GM12878 (cell line): ENCODE data around the gene N4BP3. TPM values are rescaled to one million over a fixed set of nuclear protein-coding genes. Genes with fewer than 3 reads are reported as not detected.

ENCODE experiments used
- ATAC-seq: fragments of 200-7000 bp; cut with Tn5 transposase; 3 replicates; pipeline ENCODE4 v1.9.1; 2020; ENCODE audit warnings: mild to moderate bottlenecking, moderate library complexity
- BruUV-seq: library from RNA; stranded (reverse); fragments of 400-500 nt; replicated peaks from 2 replicates; lab custom pipeline; 2021; lab: Mats Ljungman, UMichigan
- CTCF ChIA-PET: fragments of 300-600 bp; sonication (Branson Sonifier 250); formaldehyde crosslinking; extraction: SDS; loops from one replicate; lab custom pipeline; 2021; ENCODE audit warnings: inconsistent platforms; lab: Yijun Ruan, JAX
- POLR2A ChIA-PET: fragments of 350-600 bp; formaldehyde crosslinking; extraction: SDS; loops from one replicate; lab custom pipeline; 2021; ENCODE audit warnings: inconsistent platforms; lab: Charles Lee
- RAD21 ChIA-PET: fragments of 300-600 bp; sonication (Branson Sonifier 250); formaldehyde crosslinking; loops from one replicate; lab custom pipeline; 2023; ENCODE audit warnings: antibody characterized with exemption; ENCODE audit not compliant: unreplicated experiment; lab: Charles Lee
- SMC1A ChIA-PET: fragments of 300-600 bp; sonication (Branson Sonifier 250); formaldehyde crosslinking; loops from one replicate; lab custom pipeline; 2023; ENCODE audit not compliant: unreplicated experiment, uncharacterized antibody; lab: Charles Lee
- DNase-seq: peaks from one replicate; pipeline ENCODE4 v3.0.0-alpha.2; 2011; ENCODE audit warnings: low read depth, low spot score
- FAIRE-seq: peaks from 3 replicates; lab custom pipeline; 2011; peaks lifted over from hg19 to GRCh38; lab: Jason Lieb, UNC
- H2AFZ ChIP-seq: 2 replicates; pipeline ENCODE4 v1.6.0; 2011; ENCODE audit warnings: low read depth, low read length, control low read depth; ENCODE audit not compliant: control insufficient read depth
- H3K27ac ChIP-seq: 2 replicates; pipeline ENCODE4 v1.5.1; 2011; ENCODE audit warnings: control low read depth; ENCODE audit not compliant: control insufficient read depth, insufficient read depth
- H3K27me3 ChIP-seq, 2 experiments: replicated peaks in 1 of 2; 2 replicates each; pipeline versions ENCODE4 v1.6.0 to v1.6.1; 2011; ENCODE audit warnings: low read length in 1 of 2; ENCODE audit not compliant: control insufficient read depth in 2 of 2, insufficient read depth in 2 of 2
- H3K36me3 ChIP-seq, 2 experiments: 2 replicates each; pipeline ENCODE4 v1.5.1; 2011; ENCODE audit warnings: low read length in 1 of 2; ENCODE audit not compliant: control insufficient read depth in 2 of 2, insufficient read depth in 2 of 2
- H3K4me1 ChIP-seq: 2 replicates; pipeline ENCODE4 v1.6.1; 2011; ENCODE audit warnings: mild to moderate bottlenecking, low read length, moderate library complexity, mixed read lengths; ENCODE audit not compliant: control insufficient read depth, insufficient read depth
- H3K4me2 ChIP-seq: 2 replicates; pipeline ENCODE4 v1.6.0; 2011; ENCODE audit warnings: control low read depth; ENCODE audit not compliant: control insufficient read depth, insufficient read depth
- H3K4me3 ChIP-seq: fragments of 200-600 bp; sonication (generic); 2 replicates; pipeline ENCODE4 v1.5.1; 2016
- H3K79me2 ChIP-seq: 2 replicates; pipeline ENCODE4 v1.6.0; 2011; ENCODE audit warnings: low read length; ENCODE audit not compliant: control insufficient read depth, insufficient read depth
- H3K9ac ChIP-seq: 2 replicates; pipeline ENCODE4 v1.8.0; 2011; ENCODE audit warnings: low read length, control low read depth, mixed read lengths; ENCODE audit not compliant: control insufficient read depth, insufficient read depth
- H3K9me3 ChIP-seq: replicated peaks from 3 replicates; pipeline ENCODE4 v1.5.1; 2011; ENCODE audit warnings: mild to moderate bottlenecking, low read length; ENCODE audit not compliant: control insufficient read depth, insufficient read depth
- H4K20me1 ChIP-seq: 2 replicates; pipeline ENCODE4 v1.6.0; 2011; ENCODE audit not compliant: control insufficient read depth, insufficient read depth
- HCFC1 ChIP-seq: fragments of 150-350 bp; IDR thresholded peaks from 2 replicates; pipeline ENCODE4 v1.6.1; 2014; ENCODE audit warnings: low read length
- HDGF ChIP-seq: fragments of 450-650 bp; IDR thresholded peaks from 2 replicates; pipeline ENCODE4 v1.6.1; 2016; ENCODE audit warnings: antibody characterized with exemption
- IKZF2 ChIP-seq, 2 experiments: fragments of 450-650 bp; IDR thresholded peaks; 2 replicates each; pipeline ENCODE4 v1.6.1; 2017; ENCODE audit warnings: mild to moderate bottlenecking in 2 of 2, moderate library complexity in 2 of 2
- IRF4 ChIP-seq: IDR thresholded peaks from 2 replicates; pipeline ENCODE4 v1.6.1; 2011; ENCODE audit warnings: low read depth, low read length
- MXI1 ChIP-seq: fragments of 150-350 bp; IDR thresholded peaks from 2 replicates; pipeline ENCODE4 v1.6.1; 2011; ENCODE audit warnings: low read depth, mild to moderate bottlenecking, inconsistent platforms, low read length, improper control_type of control experiment
- NRF1 ChIP-seq: conservative IDR thresholded peaks from 2 replicates; pipeline ENCODE4 v1.6.1; 2011; ENCODE audit warnings: mild to moderate bottlenecking, low read depth, low read length, improper control_type of control experiment
- PAX5 ChIP-seq: IDR thresholded peaks from 2 replicates; pipeline ENCODE4 v1.6.1; 2011; ENCODE audit warnings: low read depth, low read length, borderline replicate concordance
- PAX8 ChIP-seq: fragments of 450-650 bp; IDR thresholded peaks from 2 replicates; pipeline ENCODE4 v1.6.1; 2017; ENCODE audit warnings: mild to moderate bottlenecking, moderate library complexity
- SIX5 ChIP-seq: IDR thresholded peaks from 2 replicates; pipeline ENCODE4 v1.6.1; 2011; ENCODE audit warnings: mild to moderate bottlenecking, low read depth, low read length, moderate library complexity; ENCODE audit not compliant: severe bottlenecking
- SMARCA5 ChIP-seq: fragments of 450-650 bp; IDR thresholded peaks from 2 replicates; pipeline ENCODE4 v1.6.1; 2017; ENCODE audit warnings: mild to moderate bottlenecking
- SMC3 ChIP-seq: IDR thresholded peaks from 2 replicates; pipeline ENCODE4 v1.6.1; 2011; ENCODE audit warnings: low read length, improper control_type of control experiment, borderline replicate concordance
- STAT1 ChIP-seq: fragments of 450-650 bp; conservative IDR thresholded peaks from 2 replicates; pipeline ENCODE4 v1.6.1; 2014; ENCODE audit warnings: antibody characterized with exemption, mild to moderate bottlenecking
- TARDBP ChIP-seq: IDR thresholded peaks from 2 replicates; pipeline ENCODE4 v1.6.1; 2016; ENCODE audit warnings: borderline replicate concordance
- TCF12 ChIP-seq: IDR thresholded peaks from 2 replicates; pipeline ENCODE4 v1.6.1; 2011; ENCODE audit warnings: low read depth, mild to moderate bottlenecking, low read length
- TCF3 ChIP-seq: IDR thresholded peaks from 2 replicates; pipeline ENCODE4 v1.6.1; 2012; ENCODE audit warnings: low read depth, mild to moderate bottlenecking, low read length, borderline replicate concordance; ENCODE audit not compliant: insufficient read depth
- ZNF622 ChIP-seq: fragments of 450-650 bp; IDR thresholded peaks from 2 replicates; pipeline ENCODE4 v1.6.1; 2017; ENCODE audit warnings: mild to moderate bottlenecking, inconsistent platforms
- WGBS: methylation state at CpG from one replicate; pipeline ENCODE4 v1.1.6; 2016; ENCODE audit warnings: low lambda C conversion rate; ENCODE audit not compliant: insufficient replicate concordance, insufficient coverage; ENCODE audit errors: missing lambda C conversion rate; 5-methylcytosine and 5-hydroxymethylcytosine counted together
- in situ Hi-C: fragments of 300-500 bp; cut with MboI; formaldehyde crosslinking; loops from 9 replicates; pipeline ENCODE4 v1.14.3; 2018; ENCODE audit warnings: mixed read lengths
- intact Hi-C: fragments of 100-400 bp; cut with micrococcal nuclease; formaldehyde crosslinking; loops from one replicate; pipeline ENCODE4 v1.14.2; 2022; ENCODE audit not compliant: unreplicated experiment
- polyA plus RNA-seq, 11 experiments: library from polyadenylated mRNA; depleted of rRNA in 4 of 11; unstranded in 6 of 11; stranded (reverse) in 5 of 11; fragments of >200 nt; fragmentation: Nextera tagmentation in 4 of 11; fragmentation: Illumina TruSeq in 1 of 11; extraction: Ambion mirVana in 4 of 11; extraction: Trizol in 1 of 11; gene quantifications; 1 replicate in 1 of 11; 2 replicates in 10 of 11; pipeline versions ENCODE4 v1.2.1 to v1.2.3, GENCODE V29; 2011 to 2016; ENCODE audit warnings: inconsistent platforms in 2 of 11, missing spikeins in 2 of 11, low read depth in 1 of 11
- total RNA-seq, 4 experiments: library from RNA; depleted of rRNA in 3 of 4; stranded (reverse); fragments of >200 nt in 3 of 4; fragmentation: Illumina TruSeq in 1 of 4; extraction: Trizol in 1 of 4; gene quantifications; 2 replicates each; pipeline versions ENCODE4 v1.2.1 to v1.2.3, GENCODE V29; 2013 to 2021
- TF ChIP-seq, protein P1 (sequence below): fragments of 450-650 bp; IDR thresholded peaks from 2 replicates; pipeline ENCODE4 v1.6.1; 2017; ENCODE audit warnings: mild to moderate bottlenecking, low read depth, inconsistent platforms; ENCODE audit not compliant: poor library complexity, severe bottlenecking
- TF ChIP-seq, protein P2 (sequence below): IDR thresholded peaks from 2 replicates; pipeline ENCODE4 v1.6.1; 2012; ENCODE audit warnings: low read depth, low read length, improper control_type of control experiment
- TF ChIP-seq, protein P3 (sequence below), 3 experiments: IDR thresholded peaks in 2 of 3; conservative IDR thresholded peaks in 1 of 3; 2 replicates each; pipeline ENCODE4 v1.5.1; 2011; ENCODE audit warnings: low read depth in 3 of 3, low read length in 3 of 3, mild to moderate bottlenecking in 3 of 3, control low read depth in 2 of 3, moderate library complexity in 2 of 3, inconsistent platforms in 1 of 3, mixed read lengths in 1 of 3; ENCODE audit not compliant: control insufficient read depth in 2 of 3, insufficient read depth in 1 of 3; ENCODE audit errors: extremely low read depth in 1 of 3

The N4BP3 gene
- total and polyA plus RNA-seq, 10 of the 15 experiments (the other 5 are each of a cell fraction or from before 2014, with no cell fraction given): 0.06 to 13.0 (median 4.3) TPM

DNA sequence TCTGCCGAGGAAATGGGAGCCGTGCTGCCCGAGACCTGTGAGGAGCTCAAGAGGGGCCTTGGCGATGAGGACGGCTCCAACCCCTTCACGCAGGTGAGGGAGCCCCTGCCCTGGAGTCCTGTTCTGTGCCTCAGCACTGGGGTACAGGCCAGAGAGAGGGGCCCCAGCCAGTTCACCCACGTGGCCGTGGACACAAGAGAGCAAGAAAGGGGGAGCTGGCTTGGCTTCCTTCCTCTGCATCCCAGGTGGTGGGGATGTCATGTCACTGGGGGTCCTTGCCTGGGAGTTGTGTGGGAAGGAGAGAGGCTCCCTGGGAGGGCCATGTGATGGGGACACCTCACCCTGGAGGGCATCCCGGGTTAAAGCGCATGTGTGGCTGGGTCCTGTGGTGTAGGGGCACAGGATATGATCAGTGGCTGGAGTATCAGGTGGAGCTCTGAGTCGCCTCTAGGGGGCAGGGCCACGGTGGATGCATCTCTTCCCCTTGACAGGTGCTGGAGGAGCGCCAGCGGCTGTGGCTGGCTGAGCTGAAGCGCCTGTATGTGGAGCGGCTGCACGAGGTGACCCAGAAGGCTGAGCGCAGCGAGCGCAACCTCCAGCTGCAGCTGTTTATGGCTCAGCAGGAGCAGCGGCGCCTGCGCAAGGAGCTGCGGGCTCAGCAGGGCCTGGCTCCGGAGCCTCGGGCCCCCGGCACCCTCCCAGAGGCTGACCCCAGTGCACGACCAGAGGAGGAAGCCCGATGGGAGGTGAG is 7.5 kb downstream of the N4BP3 start:
- Histone ChIP-seq H3K36me3 (peaks cover 3 to 19% of the 10 kb centered on the region in 2 experiments; a peak in 3 of 4 replicates), H3K4me1 (peaks cover 40% of the 10 kb centered on the region), H4K20me1 (no peaks in the 10 kb centered on the region), H3K9me3 (no peaks in the 10 kb centered on the region), H3K9ac (no peak overlapping the region), H3K27me3 (no peaks in the 10 kb centered on the region), H3K4me2 (peak overlapping the region; percentile 45), H2AFZ (no peak overlapping the region), H3K27ac (peak overlapping the region; percentile 47; the same call in 1 of the 2 replicates), H3K79me2 (peaks cover 34% of the 10 kb centered on the region), H3K4me3 (peak overlapping the region; percentile 47; the same call in 1 of the 2 replicates)
- FAIRE-seq: peak; percentile 97
- DNase-seq: peak; percentile 69
- peak; percentile 82 for ATAC-seq
- BruUV-seq: no TSS peak
- POLR2A ChIA-PET: interaction anchor here (0.8 to 0.9 kb wide), 2 partner anchors 10 to 31 kb away, joined by 3 to 5 read pairs; partner anchors contain the start of gene RMND5B
- intact Hi-C loops: no loop called here
- 21% methylated on average over 27 of the region's 29 CpGs for WGBS
- RAD21 ChIA-PET: interaction anchor here (1.2 kb wide), 4 partner anchors 25 to 45 kb away, joined by 3 to 7 read pairs (median 4); no protein-coding TSS in a partner anchor
- CTCF ChIA-PET: interaction anchor here (0.6 to 3.1 kb wide), 22 partner anchors 9 to 84 kb away, joined by 3 to 21 read pairs (median 6); partner anchors contain the start of genes HNRNPAB, NHP2 and RMND5B
- in situ Hi-C loops: loop anchor here (10.0 kb wide), 1 partner anchor 1694 kb away; no protein-coding TSS in a partner anchor
- SMC1A ChIA-PET: interaction anchor here (0.8 to 2.9 kb wide), 6 partner anchors 10 to 46 kb away, joined by 3 to 14 read pairs (median 4); no protein-coding TSS in a partner anchor
- TF ChIP-seq IKZF2 (IDR thresholded peaks at IDR 0.05) (peak; percentile 19 to 22; a peak in 1 of 4 replicates), SMC3 (peak; percentile 39; the same call in 1 of the 2 replicates), MXI1 (peak; percentile 30; the same call in 1 of the 2 replicates), HDGF (peak; percentile 99; the same call in 1 of the 2 replicates), SIX5 (no peak), TARDBP (0 out of 2 replicates have a peak, but pooled peaks have one; percentile 38), NRF1 (peak; percentile 54), IRF4 (peak; percentile 40; the same call in 1 of the 2 replicates), TCF3 (peak; percentile 90), SMARCA5 (peak; percentile 50; the same call in 1 of the 2 replicates), TCF12 (peak; percentile 94), HCFC1 (peak; percentile 7; the same call in 1 of the 2 replicates), PAX5 (peak; percentile 85; the same call in 1 of the 2 replicates), ZNF622 (no peak), PAX8 (no peak), STAT1 (peak; percentile 81; the same call in 1 of the 2 replicates)
- TF ChIP-seq, protein P1, sequence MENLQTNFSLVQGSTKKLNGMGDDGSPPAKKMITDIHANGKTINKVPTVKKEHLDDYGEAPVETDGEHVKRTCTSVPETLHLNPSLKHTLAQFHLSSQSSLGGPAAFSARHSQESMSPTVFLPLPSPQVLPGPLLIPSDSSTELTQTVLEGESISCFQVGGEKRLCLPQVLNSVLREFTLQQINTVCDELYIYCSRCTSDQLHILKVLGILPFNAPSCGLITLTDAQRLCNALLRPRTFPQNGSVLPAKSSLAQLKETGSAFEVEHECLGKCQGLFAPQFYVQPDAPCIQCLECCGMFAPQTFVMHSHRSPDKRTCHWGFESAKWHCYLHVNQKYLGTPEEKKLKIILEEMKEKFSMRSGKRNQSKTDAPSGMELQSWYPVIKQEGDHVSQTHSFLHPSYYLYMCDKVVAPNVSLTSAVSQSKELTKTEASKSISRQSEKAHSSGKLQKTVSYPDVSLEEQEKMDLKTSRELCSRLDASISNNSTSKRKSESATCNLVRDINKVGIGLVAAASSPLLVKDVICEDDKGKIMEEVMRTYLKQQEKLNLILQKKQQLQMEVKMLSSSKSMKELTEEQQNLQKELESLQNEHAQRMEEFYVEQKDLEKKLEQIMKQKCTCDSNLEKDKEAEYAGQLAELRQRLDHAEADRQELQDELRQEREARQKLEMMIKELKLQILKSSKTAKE: no peak
- TF ChIP-seq, protein P2, sequence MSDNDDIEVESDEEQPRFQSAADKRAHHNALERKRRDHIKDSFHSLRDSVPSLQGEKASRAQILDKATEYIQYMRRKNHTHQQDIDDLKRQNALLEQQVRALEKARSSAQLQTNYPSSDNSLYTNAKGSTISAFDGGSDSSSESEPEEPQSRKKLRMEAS: peak; percentile 51; the same call in 1 of the 2 replicates
- TF ChIP-seq, protein P3, sequence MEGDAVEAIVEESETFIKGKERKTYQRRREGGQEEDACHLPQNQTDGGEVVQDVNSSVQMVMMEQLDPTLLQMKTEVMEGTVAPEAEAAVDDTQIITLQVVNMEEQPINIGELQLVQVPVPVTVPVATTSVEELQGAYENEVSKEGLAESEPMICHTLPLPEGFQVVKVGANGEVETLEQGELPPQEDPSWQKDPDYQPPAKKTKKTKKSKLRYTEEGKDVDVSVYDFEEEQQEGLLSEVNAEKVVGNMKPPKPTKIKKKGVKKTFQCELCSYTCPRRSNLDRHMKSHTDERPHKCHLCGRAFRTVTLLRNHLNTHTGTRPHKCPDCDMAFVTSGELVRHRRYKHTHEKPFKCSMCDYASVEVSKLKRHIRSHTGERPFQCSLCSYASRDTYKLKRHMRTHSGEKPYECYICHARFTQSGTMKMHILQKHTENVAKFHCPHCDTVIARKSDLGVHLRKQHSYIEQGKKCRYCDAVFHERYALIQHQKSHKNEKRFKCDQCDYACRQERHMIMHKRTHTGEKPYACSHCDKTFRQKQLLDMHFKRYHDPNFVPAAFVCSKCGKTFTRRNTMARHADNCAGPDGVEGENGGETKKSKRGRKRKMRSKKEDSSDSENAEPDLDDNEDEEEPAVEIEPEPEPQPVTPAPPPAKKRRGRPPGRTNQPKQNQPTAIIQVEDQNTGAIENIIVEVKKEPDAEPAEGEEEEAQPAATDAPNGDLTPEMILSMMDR (IDR thresholded peaks at IDR 0.05 in 2 of 3, conservative IDR thresholded peaks at IDR 0.05 in 1 of 3; ENCODE audit: control insufficient read depth in 2 of 3, extremely low read depth in 1 of 3, insufficient read depth in 1 of 3, low read depth in 3 of 3, low read length in 3 of 3): peak; percentile 76 to 88 (median 86)
